ENCODE data around the gene GALE.
A peak's percentile ranks its signal among the peaks of the same experiment; 100 is the strongest.

The GALE gene

GRCh38 chr1:23801876-23802275 is 1.3 kb upstream of the GALE start:
- Histone ChIP-seq H3K4me2 (ENCODE audit: low read depth, low read length, poor library complexity, severe bottlenecking) (peak overlapping the region; percentile 98), H2AFZ (ENCODE audit: low read length) (no peak overlapping the region), H3K4me1 (ENCODE audit: insufficient read depth, low read length, poor library complexity, severe bottlenecking) (peaks cover 15% of the 10 kb centered on the region), H3K9me3 (ENCODE audit: insufficient read depth, low read depth, low read length) (no peaks in the 10 kb centered on the region), H3K4me3 (ENCODE audit: low read length, poor library complexity, severe bottlenecking) (peak overlapping the region; percentile 96), H4K20me1 (ENCODE audit: insufficient read depth, low read length, poor library complexity, severe bottlenecking) (peaks cover 9% of the 10 kb centered on the region), H3K9ac (ENCODE audit: low read depth, low read length, poor library complexity, severe bottlenecking) (peak overlapping the region; percentile 97), H3K9me2 (replicated peaks; ENCODE audit: low read depth, low read length) (no peaks in the 10 kb centered on the region), H3F3A (ENCODE audit: low read depth) (no peaks in the 10 kb centered on the region), H3K27me3 (ENCODE audit: insufficient read depth, low read length, poor library complexity, severe bottlenecking) (no peaks in the 10 kb centered on the region), H3K79me2 (ENCODE audit: insufficient read depth, low read length) (no peaks in the 10 kb centered on the region; the same call in 1 of the 2 replicates), H3K36me3 (ENCODE audit: insufficient read depth, low read length) (peaks cover 4% of the 10 kb centered on the region; the same call in 1 of the 2 replicates)
- no peak for TF ChIP-seq EZH2phosphoT487 (IDR thresholded peaks at IDR 0.05; ENCODE audit: borderline replicate concordance)
- TF ChIP-seq, protein P1, sequence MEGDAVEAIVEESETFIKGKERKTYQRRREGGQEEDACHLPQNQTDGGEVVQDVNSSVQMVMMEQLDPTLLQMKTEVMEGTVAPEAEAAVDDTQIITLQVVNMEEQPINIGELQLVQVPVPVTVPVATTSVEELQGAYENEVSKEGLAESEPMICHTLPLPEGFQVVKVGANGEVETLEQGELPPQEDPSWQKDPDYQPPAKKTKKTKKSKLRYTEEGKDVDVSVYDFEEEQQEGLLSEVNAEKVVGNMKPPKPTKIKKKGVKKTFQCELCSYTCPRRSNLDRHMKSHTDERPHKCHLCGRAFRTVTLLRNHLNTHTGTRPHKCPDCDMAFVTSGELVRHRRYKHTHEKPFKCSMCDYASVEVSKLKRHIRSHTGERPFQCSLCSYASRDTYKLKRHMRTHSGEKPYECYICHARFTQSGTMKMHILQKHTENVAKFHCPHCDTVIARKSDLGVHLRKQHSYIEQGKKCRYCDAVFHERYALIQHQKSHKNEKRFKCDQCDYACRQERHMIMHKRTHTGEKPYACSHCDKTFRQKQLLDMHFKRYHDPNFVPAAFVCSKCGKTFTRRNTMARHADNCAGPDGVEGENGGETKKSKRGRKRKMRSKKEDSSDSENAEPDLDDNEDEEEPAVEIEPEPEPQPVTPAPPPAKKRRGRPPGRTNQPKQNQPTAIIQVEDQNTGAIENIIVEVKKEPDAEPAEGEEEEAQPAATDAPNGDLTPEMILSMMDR (conservative IDR thresholded peaks at IDR 0.05; ENCODE audit: low read length), result no peak

DNA sequence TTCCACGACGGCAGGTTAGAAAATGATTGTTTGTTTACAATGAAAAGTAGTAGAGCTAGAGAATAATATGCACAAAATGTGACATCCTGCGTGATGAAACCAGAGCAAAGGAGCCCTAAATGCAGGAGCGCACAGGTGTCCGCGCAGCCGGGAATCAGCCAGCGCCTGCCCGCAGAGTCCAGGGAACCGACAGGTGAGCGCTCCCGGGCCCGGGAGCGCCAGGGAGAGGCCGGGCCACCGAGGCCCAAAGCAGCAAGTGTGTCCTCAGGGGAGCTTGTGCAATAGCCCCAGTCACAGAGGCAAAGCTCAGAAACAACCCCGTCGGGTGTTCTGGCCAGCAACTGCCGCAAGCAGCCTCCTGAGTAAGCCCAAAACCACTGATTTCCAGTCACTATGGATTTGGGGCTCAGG is 789 bp upstream of the GALE start:
- peaks cover 4% of the 10 kb centered on the region; the same call in 1 of the 2 replicates for H3K36me3 ChIP-seq (ENCODE audit: insufficient read depth, low read length)
- no peaks in the 10 kb centered on the region; the same call in 1 of the 2 replicates for H3K79me2 ChIP-seq (ENCODE audit: insufficient read depth, low read length)
- peaks cover 15% of the 10 kb centered on the region for H3K4me1 ChIP-seq (ENCODE audit: insufficient read depth, low read length, poor library complexity, severe bottlenecking)
- peak overlapping the region; percentile 97 for H3K9ac ChIP-seq (ENCODE audit: low read depth, low read length, poor library complexity, severe bottlenecking)
- H2AFZ ChIP-seq (ENCODE audit: low read length), result peak overlapping the region; percentile 93
- H3F3A ChIP-seq (ENCODE audit: low read depth), result no peaks in the 10 kb centered on the region
- TF ChIP-seq, protein P1 (conservative IDR thresholded peaks at IDR 0.05; ENCODE audit: low read length), result no peak
- no peak for TF ChIP-seq EZH2phosphoT487 (IDR thresholded peaks at IDR 0.05; ENCODE audit: borderline replicate concordance)
- H3K9me2 ChIP-seq (replicated peaks; ENCODE audit: low read depth, low read length), result no peaks in the 10 kb centered on the region
- peak overlapping the region; percentile 96 for H3K4me3 ChIP-seq (ENCODE audit: low read length, poor library complexity, severe bottlenecking)
- H3K4me2 ChIP-seq (ENCODE audit: low read depth, low read length, poor library complexity, severe bottlenecking), result peak overlapping the region; percentile 98
- peaks cover 9% of the 10 kb centered on the region for H4K20me1 ChIP-seq (ENCODE audit: insufficient read depth, low read length, poor library complexity, severe bottlenecking)
- H3K9me3 ChIP-seq (ENCODE audit: insufficient read depth, low read depth, low read length), result no peaks in the 10 kb centered on the region
- H3K27me3 ChIP-seq (ENCODE audit: insufficient read depth, low read length, poor library complexity, severe bottlenecking), result no peaks in the 10 kb centered on the region

DNA sequence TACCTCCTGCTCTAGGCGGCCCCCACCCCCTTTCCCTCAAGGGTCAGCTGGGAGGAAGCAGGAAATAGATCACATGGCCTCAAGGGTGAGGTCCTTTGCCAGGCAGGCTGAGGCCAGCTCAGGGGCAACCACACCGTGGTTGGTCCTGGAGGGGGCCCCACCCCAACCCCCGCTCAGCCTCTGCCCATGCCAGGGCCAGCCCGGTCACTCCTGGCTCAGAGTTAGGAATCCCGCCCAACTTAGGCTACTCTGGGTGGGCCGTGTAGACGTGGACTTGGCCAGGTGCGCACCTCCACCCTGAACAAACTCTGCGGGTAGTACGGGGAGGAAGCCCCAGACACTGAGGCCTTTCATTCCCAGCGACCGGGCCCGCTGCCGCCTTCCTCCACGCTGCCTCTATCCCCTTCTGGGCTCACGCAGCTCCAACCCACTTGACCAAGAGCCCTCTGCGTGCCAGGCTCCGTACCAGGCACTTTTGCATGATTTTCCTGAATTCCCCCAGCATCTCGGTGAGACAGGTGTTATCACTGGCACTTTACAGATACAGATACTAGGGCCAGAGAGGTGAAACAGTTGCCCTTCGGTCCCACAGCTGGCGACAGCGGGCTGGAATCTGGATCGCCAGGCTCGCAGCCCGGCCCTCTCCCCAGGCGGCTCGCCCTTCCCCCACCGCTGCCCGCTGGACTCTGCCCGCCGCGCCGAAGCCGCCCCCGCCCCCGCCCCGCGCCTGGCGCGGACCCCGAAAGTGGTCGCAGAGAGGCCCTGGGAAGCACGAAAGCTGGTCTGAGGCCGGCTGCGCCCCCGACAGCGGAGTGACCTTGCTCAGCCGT is 769 bp downstream of the GALE start:
- H3F3A ChIP-seq (ENCODE audit: low read depth), result no peaks in the 10 kb centered on the region
- H3K4me1 ChIP-seq (ENCODE audit: insufficient read depth, low read length, poor library complexity, severe bottlenecking), result peaks cover 15% of the 10 kb centered on the region
- peaks cover 12% of the 10 kb centered on the region for H4K20me1 ChIP-seq (ENCODE audit: insufficient read depth, low read length, poor library complexity, severe bottlenecking)
- H2AFZ ChIP-seq (ENCODE audit: low read length), result peak overlapping the region; percentile 80
- H3K9me3 ChIP-seq (ENCODE audit: insufficient read depth, low read depth, low read length), result no peaks in the 10 kb centered on the region
- no peaks in the 10 kb centered on the region for H3K27me3 ChIP-seq (ENCODE audit: insufficient read depth, low read length, poor library complexity, severe bottlenecking)
- H3K4me2 ChIP-seq (ENCODE audit: low read depth, low read length, poor library complexity, severe bottlenecking), result peak overlapping the region; percentile 98
- peak overlapping the region; percentile 96 for H3K4me3 ChIP-seq (ENCODE audit: low read length, poor library complexity, severe bottlenecking)
- no peaks in the 10 kb centered on the region; the same call in 1 of the 2 replicates for H3K79me2 ChIP-seq (ENCODE audit: insufficient read depth, low read length)
- peak overlapping the region; percentile 97 for H3K9ac ChIP-seq (ENCODE audit: low read depth, low read length, poor library complexity, severe bottlenecking)
- H3K36me3 ChIP-seq (ENCODE audit: insufficient read depth, low read length), result peaks cover 11% of the 10 kb centered on the region; the same call in 1 of the 2 replicates
- TF ChIP-seq, protein P1 (conservative IDR thresholded peaks at IDR 0.05; ENCODE audit: low read length), result no peak
- no peaks in the 10 kb centered on the region for H3K9me2 ChIP-seq (replicated peaks; ENCODE audit: low read depth, low read length)

Data from Loucy (cell line).